Trophoblast cell (in vitro differentiated cells and primary cell): Measurements from ENCODE around the gene CENPN.

Experiments used
- DNase-seq, 2 donors: peaks; one replicate each; pipeline ENCODE4 v3.0.0-alpha.2; 2016
- H2AFZ ChIP-seq: 2 replicates; pipeline ENCODE4 v1.6.1; 2013; ENCODE audit warnings: low read length, moderate library complexity, mild to moderate bottlenecking; ENCODE audit not compliant: insufficient read depth, poor library complexity
- H2AK5ac ChIP-seq: 2 replicates; pipeline ENCODE4 v1.6.1; 2013; ENCODE audit warnings: mild to moderate bottlenecking, low read length
- H2BK120ac ChIP-seq: 2 replicates; pipeline ENCODE4 v1.6.1; 2013; ENCODE audit warnings: low read length, mild to moderate bottlenecking, moderate library complexity; ENCODE audit not compliant: insufficient read depth, poor library complexity
- H2BK12ac ChIP-seq: 2 replicates; pipeline ENCODE4 v1.6.1; 2013; ENCODE audit warnings: mild to moderate bottlenecking, low read length, moderate library complexity
- H2BK5ac ChIP-seq: 2 replicates; pipeline ENCODE4 v1.6.1; 2013; ENCODE audit warnings: low read length, low read depth, moderate library complexity, mild to moderate bottlenecking; ENCODE audit not compliant: poor library complexity
- H3K14ac ChIP-seq: 2 replicates; pipeline ENCODE4 v1.6.1; 2013; ENCODE audit warnings: mild to moderate bottlenecking, low read length
- H3K18ac ChIP-seq: 2 replicates; pipeline ENCODE4 v1.6.1; 2013; ENCODE audit warnings: mild to moderate bottlenecking, low read length
- H3K23ac ChIP-seq: 2 replicates; pipeline ENCODE4 v1.6.1; 2013; ENCODE audit warnings: low read length
- H3K27ac ChIP-seq: 2 replicates; pipeline ENCODE4 v1.5.1; 2013; ENCODE audit warnings: low read depth, mild to moderate bottlenecking, inconsistent platforms, low read length, moderate library complexity
- H3K27me3 ChIP-seq: 2 replicates; pipeline ENCODE4 v1.6.1; 2013; ENCODE audit warnings: inconsistent platforms, mild to moderate bottlenecking, low read length, moderate library complexity; ENCODE audit not compliant: insufficient read depth
- H3K36me3 ChIP-seq, 2 experiments: 1 replicate in 1 of 2; 2 replicates in 1 of 2; pipeline ENCODE4 v1.6.1; 2013; ENCODE audit warnings: low read length in 2 of 2, mild to moderate bottlenecking in 2 of 2, moderate library complexity in 1 of 2; ENCODE audit not compliant: insufficient read depth in 2 of 2, control insufficient read depth in 1 of 2
- H3K4ac ChIP-seq: 2 replicates; pipeline ENCODE4 v1.6.1; 2013; ENCODE audit warnings: low read depth, mild to moderate bottlenecking, low read length, moderate library complexity
- H3K4me1 ChIP-seq, 2 experiments: 1 replicate in 1 of 2; 2 replicates in 1 of 2; pipeline ENCODE4 v1.6.1; 2013; ENCODE audit warnings: low read length in 2 of 2, mild to moderate bottlenecking in 2 of 2, moderate library complexity in 1 of 2; ENCODE audit not compliant: insufficient read depth in 2 of 2, control insufficient read depth in 1 of 2
- H3K4me2 ChIP-seq: 2 replicates; pipeline ENCODE4 v1.6.1; 2013; ENCODE audit warnings: inconsistent platforms, mild to moderate bottlenecking, low read length, moderate library complexity
- H3K4me3 ChIP-seq: 2 replicates; pipeline ENCODE4 v1.5.1; 2013; ENCODE audit warnings: mild to moderate bottlenecking, low read depth, low read length, inconsistent platforms
- H3K79me1 ChIP-seq: one replicate; pipeline ENCODE4 v1.6.1; 2013; ENCODE audit warnings: low read length
- H3K79me2 ChIP-seq: 2 replicates; pipeline ENCODE4 v1.6.1; 2013; ENCODE audit warnings: low read length, mild to moderate bottlenecking; ENCODE audit not compliant: control insufficient read depth, insufficient read depth, poor library complexity
- H3K9ac ChIP-seq: 2 replicates; pipeline ENCODE4 v1.6.1; 2013; ENCODE audit warnings: mild to moderate bottlenecking, low read length
- H3K9me3 ChIP-seq: 2 replicates; pipeline ENCODE4 v1.6.1; 2013; ENCODE audit warnings: low read depth, mild to moderate bottlenecking, control low read depth, inconsistent platforms, low read length; ENCODE audit not compliant: insufficient read depth
- H4K12ac ChIP-seq: 2 replicates; pipeline ENCODE4 v1.6.1; 2013; ENCODE audit warnings: low read depth, mild to moderate bottlenecking, low read length, moderate library complexity
- H4K8ac ChIP-seq: 2 replicates; pipeline ENCODE4 v1.6.1; 2013; ENCODE audit warnings: low read depth, mild to moderate bottlenecking, low read length, moderate library complexity
- H4K91ac ChIP-seq: one replicate; pipeline ENCODE4 v1.6.1; 2013; ENCODE audit warnings: low read depth, mild to moderate bottlenecking, low read length, moderate library complexity
- whole genome bisulfite sequencing: extraction: QIAGEN DNeasy Blood & Tissue Kit; methylation state at CpG from one replicate; pipeline ENCODE4 v1.1.7; 2013; ENCODE audit warnings: missing lambda C conversion rate; ENCODE audit not compliant: insufficient read length, insufficient coverage; ENCODE audit errors: extremely low coverage; 5-methylcytosine and 5-hydroxymethylcytosine counted together

The CENPN gene

GRCh38 chr16:80972611-80973010, 34.4 kb upstream of the CENPN start:
- no peak overlapping the region for H2AFZ ChIP-seq
- H3K9ac ChIP-seq: no peak overlapping the region
- no CpG with 5 or more reads among the region's 4 CpGs for WGBS
- no peak overlapping the region for H3K4me3 ChIP-seq
- H4K8ac ChIP-seq: no peak overlapping the region
- no peak overlapping the region for H2BK120ac ChIP-seq
- H3K79me1 ChIP-seq: no peaks in the 10 kb centered on the region
- no peak overlapping the region for H2BK12ac ChIP-seq
- H3K27ac ChIP-seq: no peak overlapping the region
- H3K36me3 ChIP-seq: peaks cover 4 to 7% of the 10 kb centered on the region in 2 experiments
- H3K4me2 ChIP-seq: no peak overlapping the region
- H4K91ac ChIP-seq: no peak overlapping the region
- no peaks in the 10 kb centered on the region for H3K27me3 ChIP-seq
- H4K12ac ChIP-seq: no peak overlapping the region
- no peak overlapping the region for H3K14ac ChIP-seq
- H3K79me2 ChIP-seq: no peaks in the 10 kb centered on the region
- no peak overlapping the region for H3K18ac ChIP-seq
- no peaks in the 10 kb centered on the region for H3K4me1 ChIP-seq
- no peak for DNase-seq
- H3K23ac ChIP-seq: no peak overlapping the region
- H2AK5ac ChIP-seq: no peak overlapping the region
- H3K4ac ChIP-seq: no peak overlapping the region
- H2BK5ac ChIP-seq: no peak overlapping the region
- no peaks in the 10 kb centered on the region for H3K9me3 ChIP-seq

GRCh38 chr16:80973991-80974390, 33.0 kb upstream of the CENPN start:
- no peak overlapping the region for H4K8ac ChIP-seq
- H3K14ac ChIP-seq: no peak overlapping the region
- H2AFZ ChIP-seq: no peak overlapping the region
- no peak overlapping the region for H3K4me2 ChIP-seq
- no peak overlapping the region for H3K4me3 ChIP-seq
- H3K79me2 ChIP-seq: no peaks in the 10 kb centered on the region
- H3K9ac ChIP-seq: no peak overlapping the region
- H3K23ac ChIP-seq: no peak overlapping the region
- no peaks in the 10 kb centered on the region for H3K79me1 ChIP-seq
- no peak overlapping the region for H2AK5ac ChIP-seq
- H2BK120ac ChIP-seq: no peak overlapping the region
- no peak overlapping the region for H4K12ac ChIP-seq
- WGBS: 100% methylated on average over 1 of the region's 4 CpGs
- DNase-seq: no peak
- no peaks in the 10 kb centered on the region for H3K9me3 ChIP-seq
- no peak overlapping the region for H3K27ac ChIP-seq
- H3K36me3 ChIP-seq: peaks cover 4 to 7% of the 10 kb centered on the region in 2 experiments
- H3K18ac ChIP-seq: no peak overlapping the region
- no peaks in the 10 kb centered on the region for H3K4me1 ChIP-seq
- H2BK12ac ChIP-seq: no peak overlapping the region
- no peak overlapping the region for H3K4ac ChIP-seq
- H4K91ac ChIP-seq: no peak overlapping the region
- no peaks in the 10 kb centered on the region for H3K27me3 ChIP-seq
- H2BK5ac ChIP-seq: no peak overlapping the region

- Histone ChIP-seq H3K27ac (no peak overlapping the region), H4K12ac (no peak overlapping the region), H3K79me1 (no peaks in the 10 kb centered on the region), H3K23ac (no peak overlapping the region), H3K4ac (no peak overlapping the region), H2AFZ (no peak overlapping the region), H3K14ac (no peak overlapping the region), H3K4me3 (no peak overlapping the region), H3K9ac (no peak overlapping the region), H4K91ac (no peak overlapping the region), H2AK5ac (no peak overlapping the region), H2BK5ac (no peak overlapping the region), H2BK12ac (no peak overlapping the region), H3K36me3 (peaks cover 7 to 9% of the 10 kb centered on the region in 2 experiments), H3K27me3 (no peaks in the 10 kb centered on the region), H4K8ac (no peak overlapping the region), H3K9me3 (no peaks in the 10 kb centered on the region), H3K4me1 (no peaks in the 10 kb centered on the region), H3K79me2 (no peaks in the 10 kb centered on the region), H2BK120ac (no peak overlapping the region), H3K18ac (no peak overlapping the region), H3K4me2 (no peak overlapping the region)
- peak in 1 of 2 donors; percentile 31 for DNase-seq
- no CpG with 5 or more reads among the region's 6 CpGs for WGBS
Measured at GRCh38 chr16:80974649-80975376, 32.2 kb upstream of the CENPN start.

GRCh38 chr16:80976946-80977345, 30.1 kb upstream of the CENPN start:
- Histone ChIP-seq H2AFZ (no peak overlapping the region), H3K9me3 (no peaks in the 10 kb centered on the region), H3K4me2 (no peak overlapping the region), H3K14ac (no peak overlapping the region), H3K4ac (no peak overlapping the region), H2AK5ac (no peak overlapping the region), H3K9ac (no peak overlapping the region), H3K27me3 (no peaks in the 10 kb centered on the region), H3K79me2 (no peaks in the 10 kb centered on the region), H2BK12ac (no peak overlapping the region), H2BK5ac (no peak overlapping the region), H3K23ac (no peak overlapping the region), H4K8ac (no peak overlapping the region), H2BK120ac (no peak overlapping the region), H4K12ac (no peak overlapping the region), H4K91ac (no peak overlapping the region), H3K79me1 (no peaks in the 10 kb centered on the region), H3K27ac (no peak overlapping the region), H3K18ac (no peak overlapping the region), H3K36me3 (peaks cover 11 to 13% of the 10 kb centered on the region in 2 experiments), H3K4me3 (no peak overlapping the region), H3K4me1 (no peaks in the 10 kb centered on the region)
- no CpG with 5 or more reads among the region's 1 CpG for WGBS
- DNase-seq: peak in 1 of 2 donors; percentile 12
